ENCODE measurements around the gene EMC7. TPM values are rescaled to one million over a fixed set of nuclear protein-coding genes. Genes with fewer than 3 reads are reported as not detected.
"Not testable (repeated sequence)": the region's sequence is repeated elsewhere in the genome, so short reads cannot be mapped to it uniquely, and the experiment has no call there.

Gene EMC7
- total and polyA plus RNA-seq, 2 donors (not counting 1 experiment from before 2014, with no cell fraction given) = 18.4 to 29.9 TPM

GRCh38 chr15:34124651-34125050, 23.0 kb upstream of the EMC7 start:
- no peak overlapping the region for H3K4me3 ChIP-seq (ENCODE audit: control extremely low read depth in 1 of 5, extremely low read depth in 1 of 5, insufficient read depth in 1 of 5, low read depth in 2 of 5, low read length in 4 of 5)
- DNase-seq (no peak), ATAC-seq (ENCODE audit: low read depth) (no peak)
- peaks cover 24% of the 10 kb centered on the region for H3K27me3 Mint-ChIP-seq
- no peaks in the 10 kb centered on the region for H3K9me3 ChIP-seq (ENCODE audit: control extremely low read depth in 1 of 3, control insufficient read depth in 2 of 3, insufficient read depth in 1 of 3, low read length in 2 of 3)
- POLR2A ChIA-PET = no interaction called here
- WGBS (ENCODE audit: insufficient coverage) = 100% methylated on average over 3 of the region's 4 CpGs
- no peaks in the 10 kb centered on the region for H3K27me3 ChIP-seq (replicated peaks in 1 of 4; ENCODE audit: control extremely low read depth in 1 of 4, control insufficient read depth in 3 of 4, insufficient read depth in 4 of 4, low read length in 3 of 4)
- H3K9ac ChIP-seq (ENCODE audit: low read length) = no peak overlapping the region
- CTCF ChIA-PET = no interaction called here
- no peaks in the 10 kb centered on the region for H3K4me1 Mint-ChIP-seq
- H3K9me3 Mint-ChIP-seq (ENCODE audit: insufficient read depth) = no peaks in the 10 kb centered on the region
- H3K36me3 ChIP-seq (replicated peaks in 1 of 2; ENCODE audit: control extremely low read depth in 1 of 2, control insufficient read depth in 1 of 2, extremely low read depth in 1 of 2, insufficient read depth in 2 of 2, low read length in 1 of 2) = no peaks in the 10 kb centered on the region
- H3K4me2 ChIP-seq (replicated peaks; ENCODE audit: low read depth, low read length, poor library complexity, severe bottlenecking) = no peak overlapping the region
- TF ChIP-seq EZH2 (IDR thresholded peaks at IDR 0.05; ENCODE audit: borderline replicate concordance, insufficient read depth, low read depth, low read length, poor library complexity, severe bottlenecking) (no peak), CTCF (IDR thresholded peaks at IDR 0.05) (no peak)
- no peak overlapping the region for H3K4me3 Mint-ChIP-seq
- no peaks in the 10 kb centered on the region for H3K4me1 ChIP-seq (ENCODE audit: control insufficient read depth in 2 of 2, insufficient read depth in 2 of 2, low read length in 2 of 2)
- H3K27ac Mint-ChIP-seq = no peak overlapping the region
- intact Hi-C loops (cut with micrococcal nuclease) = no loop called here
- no peaks in the 10 kb centered on the region for H3K79me2 ChIP-seq (ENCODE audit: control insufficient read depth, insufficient read depth, low read length)
- no peaks in the 10 kb centered on the region for H4K20me1 ChIP-seq (ENCODE audit: control insufficient read depth, insufficient read depth, low read length, poor library complexity, severe bottlenecking)
- H2AFZ ChIP-seq (ENCODE audit: insufficient read depth, low read depth, low read length, poor library complexity, severe bottlenecking) = no peak overlapping the region
- no peak overlapping the region for H3K27ac ChIP-seq (ENCODE audit: low read length in 2 of 2)

DNA sequence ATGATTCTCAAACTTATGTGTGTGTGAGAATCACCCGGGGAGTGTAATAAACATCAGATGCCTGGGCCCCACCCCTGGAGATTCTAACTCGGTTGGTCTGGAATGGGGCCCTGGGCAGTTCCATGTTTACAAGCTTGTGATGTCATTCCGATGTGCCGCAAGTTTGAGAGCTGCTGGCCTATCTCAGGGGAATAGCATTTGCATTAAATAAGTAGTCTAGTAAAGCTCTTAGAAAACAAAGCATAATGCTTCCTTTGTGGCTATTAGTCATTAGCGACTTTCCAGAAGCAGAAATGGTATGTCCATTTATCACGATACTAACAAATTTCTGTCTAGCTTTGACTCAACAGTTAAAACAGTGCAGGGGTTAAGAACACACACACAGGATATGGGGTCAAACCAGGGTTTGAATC, 21.1 kb upstream of the EMC7 start:
- Histone ChIP-seq H3K4me1 (ENCODE audit: control insufficient read depth in 2 of 2, insufficient read depth in 2 of 2, low read length in 2 of 2) (no peaks in the 10 kb centered on the region), H3K36me3 (replicated peaks in 1 of 2; ENCODE audit: control extremely low read depth in 1 of 2, control insufficient read depth in 1 of 2, extremely low read depth in 1 of 2, insufficient read depth in 2 of 2, low read length in 1 of 2) (no peaks in the 10 kb centered on the region), H4K20me1 (ENCODE audit: control insufficient read depth, insufficient read depth, low read length, poor library complexity, severe bottlenecking) (no peaks in the 10 kb centered on the region), H3K4me3 (ENCODE audit: control extremely low read depth in 1 of 5, extremely low read depth in 1 of 5, insufficient read depth in 1 of 5, low read depth in 2 of 5, low read length in 4 of 5) (no peak overlapping the region), H3K4me2 (replicated peaks; ENCODE audit: low read depth, low read length, poor library complexity, severe bottlenecking) (no peak overlapping the region), H3K27ac (ENCODE audit: low read length in 2 of 2) (no peak overlapping the region), H3K9me3 (ENCODE audit: control extremely low read depth in 1 of 3, control insufficient read depth in 2 of 3, insufficient read depth in 1 of 3, low read length in 2 of 3) (no peaks in the 10 kb centered on the region), H3K27me3 (replicated peaks in 1 of 4; ENCODE audit: control extremely low read depth in 1 of 4, control insufficient read depth in 3 of 4, insufficient read depth in 4 of 4, low read length in 3 of 4) (peaks cover 0 to 6% (median 0%) of the 10 kb centered on the region in 4 experiments), H3K79me2 (ENCODE audit: control insufficient read depth, insufficient read depth, low read length) (no peaks in the 10 kb centered on the region), H2AFZ (ENCODE audit: insufficient read depth, low read depth, low read length, poor library complexity, severe bottlenecking) (no peak overlapping the region), H3K9ac (ENCODE audit: low read length) (no peak overlapping the region)
- Mint-ChIP-seq H3K27me3 (peaks cover 32% of the 10 kb centered on the region), H3K4me1 (no peaks in the 10 kb centered on the region), H3K4me3 (no peak overlapping the region), H3K9me3 (ENCODE audit: insufficient read depth) (no peaks in the 10 kb centered on the region), H3K27ac (no peak overlapping the region)
- ATAC-seq (ENCODE audit: low read depth) (no peak), DNase-seq (no peak)
- intact Hi-C loops (cut with micrococcal nuclease) = no loop called here
- 68% methylated on average over 6 of the region's 6 CpGs for WGBS (ENCODE audit: insufficient coverage)
- no peak for TF ChIP-seq EZH2 (IDR thresholded peaks at IDR 0.05; ENCODE audit: borderline replicate concordance, insufficient read depth, low read depth, low read length, poor library complexity, severe bottlenecking)
- TF ChIP-seq CTCF (IDR thresholded peaks at IDR 0.05) = no peak
- ChIA-PET CTCF (no interaction called here), POLR2A (no interaction called here)

- H3K9ac ChIP-seq (ENCODE audit: low read length); intact Hi-C loops (cut with micrococcal nuclease); H2AFZ ChIP-seq (ENCODE audit: insufficient read depth, low read depth, low read length, poor library complexity, severe bottlenecking); H3K27me3 ChIP-seq (replicated peaks in 1 of 4; ENCODE audit: control extremely low read depth in 1 of 4, control insufficient read depth in 3 of 4, insufficient read depth in 4 of 4, low read length in 3 of 4); H3K4me1 ChIP-seq (ENCODE audit: control insufficient read depth in 2 of 2, insufficient read depth in 2 of 2, low read length in 2 of 2); POLR2A ChIA-PET; H3K36me3 ChIP-seq (replicated peaks in 1 of 2; ENCODE audit: control extremely low read depth in 1 of 2, control insufficient read depth in 1 of 2, extremely low read depth in 1 of 2, insufficient read depth in 2 of 2, low read length in 1 of 2); ATAC-seq (ENCODE audit: low read depth); H3K4me3 ChIP-seq (ENCODE audit: control extremely low read depth in 1 of 5, extremely low read depth in 1 of 5, insufficient read depth in 1 of 5, low read depth in 2 of 5, low read length in 4 of 5); H3K27ac Mint-ChIP-seq; H4K20me1 ChIP-seq (ENCODE audit: control insufficient read depth, insufficient read depth, low read length, poor library complexity, severe bottlenecking); H3K27ac ChIP-seq (ENCODE audit: low read length in 2 of 2); H3K79me2 ChIP-seq (ENCODE audit: control insufficient read depth, insufficient read depth, low read length); H3K4me2 ChIP-seq (replicated peaks; ENCODE audit: low read depth, low read length, poor library complexity, severe bottlenecking); H3K9me3 Mint-ChIP-seq (ENCODE audit: insufficient read depth); H3K4me3 Mint-ChIP-seq; H3K9me3 ChIP-seq (ENCODE audit: control extremely low read depth in 1 of 3, control insufficient read depth in 2 of 3, insufficient read depth in 1 of 3, low read length in 2 of 3); DNase-seq; H3K4me1 Mint-ChIP-seq: not testable (repeated sequence)
- CTCF ChIA-PET = interaction anchor here (0.8 kb wide), 1 partner anchor 162 kb away, joined by 3 read pairs; no protein-coding TSS in a partner anchor
- 85% methylated on average over 12 of the region's 12 CpGs for WGBS (ENCODE audit: insufficient coverage)
- peaks cover 38% of the 10 kb centered on the region for H3K27me3 Mint-ChIP-seq
These were observed 20.1 kb upstream of the EMC7 start for GRCh38 chr15:34121786-34122185.

Measured in B cell (primary cell).